Keratinocyte (primary cell): ENCODE results near the gene MND1. TPM values are rescaled to one million over a fixed set of nuclear protein-coding genes. Genes with fewer than 3 reads are reported as not detected.

Experiments used
- DNase-seq: peaks from one replicate; pipeline ENCODE4 v3.0.0-alpha.2; 2011; ENCODE audit warnings: low read depth, missing footprints, low spot score
- FAIRE-seq: peaks from 2 replicates; lab custom pipeline; 2011; peaks lifted over from hg19 to GRCh38; lab: Jason Lieb, UNC
- H2AFZ ChIP-seq: 2 replicates; pipeline ENCODE4 v1.6.0; 2012; ENCODE audit warnings: low read length, control low read depth, inconsistent platforms; ENCODE audit not compliant: control insufficient read depth
- H3K27ac ChIP-seq: 2 replicates; pipeline ENCODE4 v1.5.1; 2011; ENCODE audit warnings: low read length; ENCODE audit not compliant: control insufficient read depth, insufficient read depth
- H3K27me3 ChIP-seq: 3 replicates; pipeline ENCODE4 v1.6.0; 2011; ENCODE audit warnings: low read length; ENCODE audit not compliant: control insufficient read depth, insufficient read depth; ENCODE audit errors: extremely low read depth
- H3K36me3 ChIP-seq, 2 experiments: 2 replicates in 1 of 2; 3 replicates in 1 of 2; pipeline ENCODE4 v1.5.1; 2011; ENCODE audit warnings: low read length in 2 of 2, mild to moderate bottlenecking in 1 of 2; ENCODE audit not compliant: control insufficient read depth in 2 of 2, insufficient read depth in 2 of 2; ENCODE audit errors: extremely low read depth in 1 of 2
- H3K4me1 ChIP-seq: 3 replicates; pipeline ENCODE4 v1.5.1; 2011; ENCODE audit warnings: low read length; ENCODE audit not compliant: control insufficient read depth, insufficient read depth; ENCODE audit errors: extremely low read depth
- H3K4me2 ChIP-seq: 3 replicates; pipeline ENCODE4 v1.6.0; 2011; ENCODE audit warnings: low read depth, low read length; ENCODE audit not compliant: control insufficient read depth, insufficient read depth; ENCODE audit errors: extremely low read depth
- H3K4me3 ChIP-seq, 3 experiments: fragments of 200-600 bp in 1 of 3; sonication (generic) in 1 of 3; 2 replicates in 2 of 3; 3 replicates in 1 of 3; pipeline ENCODE4 v1.5.1; 2011 to 2016; ENCODE audit warnings: low read length in 3 of 3, mild to moderate bottlenecking in 3 of 3, control low read depth in 2 of 3, inconsistent platforms in 1 of 3, low read depth in 1 of 3, mixed read lengths in 1 of 3, mixed run types in 1 of 3, moderate library complexity in 1 of 3; ENCODE audit not compliant: control insufficient read depth in 2 of 3, insufficient read depth in 2 of 3; ENCODE audit errors: extremely low read depth in 1 of 3
- H3K79me2 ChIP-seq: 2 replicates; pipeline ENCODE4 v1.6.0; 2012; ENCODE audit warnings: low read length; ENCODE audit not compliant: control insufficient read depth, insufficient read depth
- H3K9ac ChIP-seq: 3 replicates; pipeline ENCODE4 v1.6.0; 2011; ENCODE audit warnings: low read length; ENCODE audit not compliant: control insufficient read depth, insufficient read depth; ENCODE audit errors: extremely low read depth
- H3K9me1 ChIP-seq: 3 replicates; pipeline ENCODE4 v1.6.0; 2011; ENCODE audit warnings: low read length; ENCODE audit not compliant: control insufficient read depth, insufficient read depth; ENCODE audit errors: extremely low read depth
- H3K9me3 ChIP-seq: 2 replicates; pipeline ENCODE4 v1.5.1; 2012; ENCODE audit warnings: low read depth, low read length; ENCODE audit not compliant: control insufficient read depth
- H4K20me1 ChIP-seq: 3 replicates; pipeline ENCODE4 v1.6.0; 2011; ENCODE audit warnings: low read length; ENCODE audit not compliant: control insufficient read depth, insufficient read depth; ENCODE audit errors: extremely low read depth
- CTCF ChIP-seq, 3 experiments: IDR thresholded peaks in 1 of 3; conservative IDR thresholded peaks in 1 of 3; optimal IDR thresholded peaks in 1 of 3; 2 replicates in 2 of 3; 3 replicates in 1 of 3; pipeline versions ENCODE3 to v1.5.1; 2011; ENCODE audit warnings: low read length in 3 of 3, mild to moderate bottlenecking in 3 of 3, moderate library complexity in 2 of 3, control low read depth in 1 of 3, inconsistent platforms in 1 of 3; ENCODE audit not compliant: insufficient read depth in 2 of 3; ENCODE audit errors: extremely low read depth in 1 of 3
- EZH2 ChIP-seq: IDR thresholded peaks from one replicate; pipeline ENCODE4 v1.6.1; 2012; ENCODE audit warnings: inconsistent platforms, mild to moderate bottlenecking, low read length, moderate library complexity
- dilution Hi-C: fragments of 300-500 bp; cut with MboI; formaldehyde crosslinking; loops from one replicate; pipeline ENCODE4 v1.7.0; 2020; ENCODE audit warnings: low sequenced_read_pairs; ENCODE audit not compliant: extremely low pct_ligation_motif_present
- polyA plus RNA-seq, 5 experiments: library from polyadenylated mRNA; depleted of rRNA in 3 of 5; stranded (reverse) in 3 of 5; stranded (forward) in 1 of 5; unstranded in 1 of 5; fragments of >200 nt; gene quantifications; 1 replicate in 1 of 5; 2 replicates in 3 of 5; 3 replicates in 1 of 5; pipeline versions ENCODE4 v1.2.1 to v1.2.3, GENCODE V29; 2011 to 2012; ENCODE audit warnings: missing spikeins in 2 of 5, low read depth in 1 of 5, low replicate concordance in 1 of 5

MND1 gene
- polyA plus RNA-seq, 1 donor (not counting 4 experiments of a cell fraction or from before 2014, with no cell fraction given), result 4.9 TPM

- no peaks in the 10 kb centered on the region for H3K27me3 ChIP-seq
- no peaks in the 10 kb centered on the region for H4K20me1 ChIP-seq
- no peak overlapping the region for H3K4me2 ChIP-seq
- DNase-seq (no peak), FAIRE-seq (no peak)
- H3K4me1 ChIP-seq, result no peaks in the 10 kb centered on the region
- H2AFZ ChIP-seq, result no peak overlapping the region
- no peaks in the 10 kb centered on the region for H3K79me2 ChIP-seq
- TF ChIP-seq EZH2, result no peak
- TF ChIP-seq CTCF (optimal IDR thresholded peaks at IDR 0.05 in 1 of 3, IDR thresholded peaks at IDR 0.05 in 1 of 3, conservative IDR thresholded peaks at IDR 0.05 in 1 of 3; ENCODE audit: extremely low read depth in 1 of 3, insufficient read depth in 2 of 3, low read length in 3 of 3), result no peak
- dilution Hi-C loops, result no loop called here
- peaks cover 0 to 4% of the 10 kb centered on the region in 2 experiments for H3K36me3 ChIP-seq
- no peaks in the 10 kb centered on the region for H3K9me3 ChIP-seq
- H3K4me3 ChIP-seq, result no peak overlapping the region
- no peak overlapping the region for H3K9ac ChIP-seq
- H3K9me1 ChIP-seq, result no peaks in the 10 kb centered on the region
- no peak overlapping the region for H3K27ac ChIP-seq
These were observed 20.5 kb downstream of the MND1 start for GRCh38 chr4:153365003-153365402.

GRCh38 chr4:153366486-153366885 lies 22.0 kb downstream of the MND1 start:
- H3K9ac ChIP-seq, result no peak overlapping the region
- H4K20me1 ChIP-seq, result no peaks in the 10 kb centered on the region
- FAIRE-seq, result no peak
- no peaks in the 10 kb centered on the region for H3K9me1 ChIP-seq
- DNase-seq, result no peak
- no peak overlapping the region for H3K27ac ChIP-seq
- no peaks in the 10 kb centered on the region for H3K27me3 ChIP-seq
- no peaks in the 10 kb centered on the region for H3K79me2 ChIP-seq
- dilution Hi-C loops, result no loop called here
- H3K36me3 ChIP-seq, result peaks cover 0 to 4% of the 10 kb centered on the region in 2 experiments
- TF ChIP-seq CTCF (optimal IDR thresholded peaks at IDR 0.05 in 1 of 3, IDR thresholded peaks at IDR 0.05 in 1 of 3, conservative IDR thresholded peaks at IDR 0.05 in 1 of 3; ENCODE audit: extremely low read depth in 1 of 3, insufficient read depth in 2 of 3, low read length in 3 of 3) (no peak), EZH2 (no peak)
- no peak overlapping the region for H3K4me2 ChIP-seq
- no peak overlapping the region for H2AFZ ChIP-seq
- H3K9me3 ChIP-seq, result no peaks in the 10 kb centered on the region
- no peaks in the 10 kb centered on the region for H3K4me1 ChIP-seq
- H3K4me3 ChIP-seq, result no peak overlapping the region
